HepG2 (cell line): ENCODE results near the gene EXOSC9. TPM values are rescaled to one million over a fixed set of nuclear protein-coding genes. Genes with fewer than 3 reads are reported as not detected.

Experiments
- ATAC-seq: fragments of 200-7000 bp; cut with Tn5 transposase; 3 replicates; pipeline ENCODE4 v1.9.1; 2020; ENCODE audit warnings: mild to moderate bottlenecking, moderate library complexity
- BruUV-seq: library from RNA; stranded (reverse); fragments of 400-500 nt; replicated peaks from 2 replicates; lab custom pipeline; 2021; lab: Mats Ljungman, UMichigan
- CTCF ChIA-PET: fragments of 300-600 bp; formaldehyde crosslinking; extraction: SDS; loops from one replicate; lab custom pipeline; 2021; ENCODE audit warnings: low total read pairs, inconsistent platforms, low intra/inter-chr PET ratio; lab: Yijun Ruan, JAX
- POLR2A ChIA-PET: fragments of 350-600 bp; sonication (Branson Sonifier 250); formaldehyde crosslinking; loops from one replicate; lab custom pipeline; 2020; ENCODE audit warnings: antibody characterized with exemption, inconsistent platforms; lab: Yijun Ruan, JAX
- DNase-seq: peaks from one replicate; pipeline ENCODE4 v3.0.0-alpha.2; 2015; ENCODE audit warnings: low spot score
- FAIRE-seq: peaks from 3 replicates; lab custom pipeline; 2011; peaks lifted over from hg19 to GRCh38; lab: Jason Lieb, UNC
- H2AFZ ChIP-seq: one replicate; pipeline ENCODE4 v1.6.1; 2011; ENCODE audit warnings: low read length, inconsistent platforms
- H3K27ac ChIP-seq: fragments of 300-600 bp; 3 replicates; pipeline ENCODE4 v1.8.0; 2011; ENCODE audit warnings: mixed run types, mild to moderate bottlenecking, mixed read lengths, low read length, inconsistent platforms; ENCODE audit not compliant: insufficient read depth; ENCODE audit errors: extremely low read length
- H3K27me3 ChIP-seq, 2 experiments: fragments of 200-600 bp in 1 of 2; 2 replicates in 1 of 2; 3 replicates in 1 of 2; pipeline versions ENCODE4 v1.6.0 to v1.8.0; 2011; ENCODE audit warnings: low read length in 2 of 2, mild to moderate bottlenecking in 2 of 2, moderate library complexity in 2 of 2, inconsistent platforms in 1 of 2; ENCODE audit not compliant: insufficient read depth in 2 of 2, control insufficient read depth in 1 of 2
- H3K36me3 ChIP-seq, 2 experiments: fragments of 200-600 bp in 1 of 2; replicated peaks in 1 of 2; 2 replicates in 1 of 2; 3 replicates in 1 of 2; pipeline versions ENCODE4 v1.5.1 to v1.8.0; 2011; ENCODE audit warnings: low read length in 2 of 2, inconsistent platforms in 1 of 2; ENCODE audit not compliant: insufficient read depth in 2 of 2, control insufficient read depth in 1 of 2
- H3K4me1 ChIP-seq: 2 replicates; pipeline ENCODE4 v1.5.1; 2012; ENCODE audit warnings: low read length, inconsistent platforms; ENCODE audit not compliant: insufficient read depth
- H3K4me2 ChIP-seq: 2 replicates; pipeline ENCODE4 v1.6.0; 2011; ENCODE audit warnings: low read depth, low read length, inconsistent platforms
- H3K4me3 ChIP-seq, 3 experiments: fragments of 200-600 bp in 1 of 3; sonication (generic), shearing (Covaris generic) in 1 of 3; replicated peaks in 1 of 3; 2 replicates each; pipeline ENCODE4 v1.5.1; 2011 to 2016; ENCODE audit warnings: low read length in 3 of 3, inconsistent platforms in 2 of 3, low read depth in 2 of 3, mild to moderate bottlenecking in 2 of 3, control low read depth in 1 of 3, mixed read lengths in 1 of 3; ENCODE audit not compliant: insufficient read depth in 1 of 3
- H3K79me2 ChIP-seq: one replicate; pipeline ENCODE4 v1.6.1; 2011; ENCODE audit warnings: low read length, inconsistent platforms; ENCODE audit not compliant: insufficient read depth
- H3K9ac ChIP-seq: 2 replicates; pipeline ENCODE4 v1.6.0; 2011; ENCODE audit warnings: mild to moderate bottlenecking, low read depth, low read length, inconsistent platforms; ENCODE audit not compliant: insufficient read depth
- H3K9me3 ChIP-seq: 2 replicates; pipeline ENCODE4 v1.5.1; 2012; ENCODE audit warnings: mild to moderate bottlenecking, low read length
- H4K20me1 ChIP-seq: 2 replicates; pipeline ENCODE4 v1.6.0; 2011; ENCODE audit warnings: inconsistent platforms, mild to moderate bottlenecking, low read length, moderate library complexity; ENCODE audit not compliant: insufficient read depth
- CBFB ChIP-seq: sonication (generic); formaldehyde crosslinking; IDR thresholded peaks from 2 replicates; pipeline ENCODE4 v1.4.0; 2020; ENCODE audit warnings: missing genetic modification reagents
- ETV6 ChIP-seq: sonication (generic); formaldehyde crosslinking; conservative IDR thresholded peaks from 2 replicates; pipeline ENCODE4 v1.4.0; 2020; ENCODE audit warnings: missing genetic modification reagents
- JUN ChIP-seq: sonication (generic); formaldehyde crosslinking; IDR thresholded peaks from 2 replicates; pipeline ENCODE4 v1.4.0; 2020; ENCODE audit warnings: mild to moderate bottlenecking, missing genetic modification reagents
- KDM5A ChIP-seq: fragments of 200-600 bp; sonication (generic); IDR thresholded peaks from 2 replicates; pipeline ENCODE4 v1.7.0; 2018; ENCODE audit warnings: antibody characterized with exemption, mild to moderate bottlenecking, low read length, borderline replicate concordance
- NCOA1 ChIP-seq: sonication (generic); formaldehyde crosslinking; IDR thresholded peaks from 2 replicates; pipeline ENCODE4 v1.9.0; 2021; ENCODE audit warnings: missing genetic modification reagents
- NFIB ChIP-seq: sonication (generic); formaldehyde crosslinking; IDR thresholded peaks from 2 replicates; pipeline ENCODE4 v1.9.0; 2021; ENCODE audit warnings: missing genetic modification reagents, mild to moderate bottlenecking, borderline replicate concordance
- NR2C2 ChIP-seq: sonication (generic); formaldehyde crosslinking; IDR thresholded peaks from 2 replicates; pipeline ENCODE4 v1.4.0; 2020; ENCODE audit warnings: missing genetic modification reagents, mild to moderate bottlenecking, moderate library complexity, borderline replicate concordance
- PRPF4 ChIP-seq: fragments of 200-400 bp; formaldehyde crosslinking; IDR thresholded peaks from 2 replicates; pipeline ENCODE4 v1.6.1; 2016; ENCODE audit warnings: low read length, low read depth; ENCODE audit not compliant: poor library complexity, severe bottlenecking
- SMAD3 ChIP-seq: sonication (generic); formaldehyde crosslinking; IDR thresholded peaks from 2 replicates; pipeline ENCODE4 v1.4.0; 2020; ENCODE audit warnings: missing genetic modification reagents
- SMYD3 ChIP-seq: sonication (generic); formaldehyde crosslinking; IDR thresholded peaks from 2 replicates; pipeline ENCODE4 v1.8.1; 2023; ENCODE audit warnings: mild to moderate bottlenecking, missing genetic modification reagents
- ZNF367 ChIP-seq: sonication (generic); formaldehyde crosslinking; IDR thresholded peaks from 2 replicates; pipeline ENCODE4 v1.4.0; 2020; ENCODE audit warnings: missing genetic modification reagents, borderline replicate concordance
- ZNF746 ChIP-seq: sonication (generic); formaldehyde crosslinking; IDR thresholded peaks from 2 replicates; pipeline ENCODE4 v1.8.0; 2022; ENCODE audit warnings: mild to moderate bottlenecking, missing genetic modification reagents
- ZSCAN22 ChIP-seq: sonication (generic); formaldehyde crosslinking; IDR thresholded peaks from 2 replicates; pipeline ENCODE4 v1.4.0; 2020; ENCODE audit warnings: mild to moderate bottlenecking, missing genetic modification reagents
- WGBS: methylation state at CpG from one replicate; pipeline ENCODE4 v1.1.6; 2017; ENCODE audit warnings: low lambda C conversion rate; 5-methylcytosine and 5-hydroxymethylcytosine counted together
- in situ Hi-C: cut with HindIII; loops from 2 replicates; pipeline ENCODE4 v1.10.0; 2017; ENCODE audit warnings: low pct_unique_long_range_greater_than_20kb; ENCODE audit not compliant: extremely low pct_ligation_motif_present
- intact Hi-C: fragments of 100-400 bp; cut with micrococcal nuclease; formaldehyde crosslinking; loops from one replicate; pipeline ENCODE4 v1.10.0; 2022; ENCODE audit not compliant: unreplicated experiment
- polyA plus RNA-seq, 8 experiments: library from polyadenylated mRNA; depleted of rRNA in 3 of 8; stranded (reverse) in 7 of 8; unstranded in 1 of 8; fragments of >200 nt; fragmentation: Illumina TruSeq in 4 of 8; extraction: Trizol in 4 of 8; gene quantifications; 2 replicates each; pipeline versions ENCODE4 v1.2.1 to v1.2.3, GENCODE V29; 2011 to 2016; ENCODE audit warnings: low read depth in 4 of 8, missing spikeins in 1 of 8, mixed read lengths in 1 of 8; ENCODE audit not compliant: insufficient read depth in 1 of 8
- total RNA-seq, 5 experiments: library from RNA; depleted of rRNA; stranded (reverse); fragments of >200 nt; fragmentation: Illumina TruSeq; extraction: Trizol; gene quantifications; 2 replicates each; pipeline ENCODE4 v1.2.3, GENCODE V29; 2016; ENCODE audit warnings: low read depth in 1 of 5
- TF ChIP-seq, protein P1 (sequence below): IDR thresholded peaks from 2 replicates; pipeline ENCODE4 v1.6.1; 2016; ENCODE audit warnings: low read depth
- TF ChIP-seq, protein P2 (sequence below): sonication (generic); formaldehyde crosslinking; IDR thresholded peaks from 2 replicates; pipeline ENCODE4 v1.5.0; 2020; ENCODE audit warnings: mild to moderate bottlenecking, low read depth, missing genetic modification reagents, borderline replicate concordance
- TF ChIP-seq, protein P3 (sequence below): sonication (generic); formaldehyde crosslinking; IDR thresholded peaks from 2 replicates; pipeline ENCODE4 v1.4.0; 2020; ENCODE audit warnings: missing genetic modification reagents
- TF ChIP-seq, protein P4 (sequence below): IDR thresholded peaks from 2 replicates; pipeline ENCODE4 v1.6.1; 2016; ENCODE audit warnings: mild to moderate bottlenecking, missing biosample characterization, missing genetic modification reagents
- TF ChIP-seq, protein P5 (sequence below): sonication (generic); formaldehyde crosslinking; conservative IDR thresholded peaks from 2 replicates; pipeline ENCODE4 v1.8.0; 2022; ENCODE audit warnings: low read depth, missing genetic modification reagents

EXOSC9 gene
- total and polyA plus RNA-seq, 2 of the 13 experiments (the other 11 are each of a cell fraction or from before 2014, with no cell fraction given), result 26.0 to 48.0 TPM

DNA sequence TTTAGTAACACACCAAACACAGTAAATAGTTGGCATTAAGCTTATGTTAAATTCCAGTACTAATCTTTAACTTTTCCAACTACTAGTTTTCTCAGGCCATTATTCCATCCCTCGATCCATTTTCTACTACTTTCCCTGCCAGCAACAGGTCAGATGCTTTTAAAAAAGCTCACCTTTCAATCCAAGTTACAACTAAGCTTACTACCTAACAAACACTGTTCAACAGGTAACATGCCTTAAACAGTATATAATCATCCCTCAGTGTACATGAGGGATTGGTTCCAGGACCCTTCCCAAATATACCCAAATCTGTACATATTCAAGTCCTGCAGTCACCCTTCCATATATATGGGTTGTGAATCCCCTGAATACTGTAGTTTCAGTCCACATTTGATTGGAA lies 17.1 kb downstream of the EXOSC9 start:
- POLR2A ChIA-PET, result no interaction called here
- peaks cover 2 to 56% of the 10 kb centered on the region in 2 experiments; a peak in 4 of 5 replicates for H3K36me3 ChIP-seq
- ATAC-seq, result no peak

More for the DNA sequence above, 17.1 kb downstream of the EXOSC9 start:
- intact Hi-C loops (no loop called here), in situ Hi-C loops (no loop called here)
- Histone ChIP-seq H3K4me2 (no peak overlapping the region), H3K4me3 (no peak overlapping the region), H3K9ac (no peak overlapping the region), H3K79me2 (peaks cover 30% of the 10 kb centered on the region), H3K4me1 (peaks cover 27% of the 10 kb centered on the region), H3K27ac (no peak overlapping the region), H3K9me3 (no peaks in the 10 kb centered on the region), H3K27me3 (no peaks in the 10 kb centered on the region; a peak in 1 of 5 replicates), H4K20me1 (no peaks in the 10 kb centered on the region), H2AFZ (no peak overlapping the region)
- FAIRE-seq (no peak), DNase-seq (no peak)
- CTCF ChIA-PET, result no interaction called here
- 97% methylated on average over 1 of the region's 1 CpG for WGBS
- no TSS peak for BruUV-seq
- no peak for TF ChIP-seq NCOA1
- TF ChIP-seq NFIB (CRISPR knock-in tag), result no peak
- TF ChIP-seq, protein P1, sequence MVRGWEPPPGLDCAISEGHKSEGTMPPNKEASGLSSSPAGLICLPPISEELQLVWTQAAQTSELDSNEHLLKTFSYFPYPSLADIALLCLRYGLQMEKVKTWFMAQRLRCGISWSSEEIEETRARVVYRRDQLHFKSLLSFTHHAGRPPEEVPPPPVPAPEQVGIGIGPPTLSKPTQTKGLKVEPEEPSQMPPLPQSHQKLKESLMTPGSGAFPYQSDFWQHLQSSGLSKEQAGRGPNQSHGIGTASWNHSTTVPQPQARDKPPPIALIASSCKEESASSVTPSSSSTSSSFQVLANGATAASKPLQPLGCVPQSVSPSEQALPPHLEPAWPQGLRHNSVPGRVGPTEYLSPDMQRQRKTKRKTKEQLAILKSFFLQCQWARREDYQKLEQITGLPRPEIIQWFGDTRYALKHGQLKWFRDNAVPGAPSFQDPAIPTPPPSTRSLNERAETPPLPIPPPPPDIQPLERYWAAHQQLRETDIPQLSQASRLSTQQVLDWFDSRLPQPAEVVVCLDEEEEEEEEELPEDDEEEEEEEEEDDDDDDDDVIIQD, result no peak
- no peak for TF ChIP-seq ETV6 (CRISPR knock-in tag)
- no peak for TF ChIP-seq ZNF746 (CRISPR knock-in tag)
- no peak for TF ChIP-seq JUN
- no peak for TF ChIP-seq KDM5A
- no peak for TF ChIP-seq CBFB (CRISPR knock-in tag)
- TF ChIP-seq SMYD3 (CRISPR knock-in tag), result no peak
- TF ChIP-seq, protein P2, sequence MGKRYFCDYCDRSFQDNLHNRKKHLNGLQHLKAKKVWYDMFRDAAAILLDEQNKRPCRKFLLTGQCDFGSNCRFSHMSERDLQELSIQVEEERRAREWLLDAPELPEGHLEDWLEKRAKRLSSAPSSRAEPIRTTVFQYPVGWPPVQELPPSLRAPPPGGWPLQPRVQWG (CRISPR knock-in tag), result no peak
- no peak for TF ChIP-seq ZSCAN22 (CRISPR knock-in tag)
- TF ChIP-seq PRPF4, result no peak
- no peak for TF ChIP-seq SMAD3 (CRISPR knock-in tag)
- TF ChIP-seq, protein P3, sequence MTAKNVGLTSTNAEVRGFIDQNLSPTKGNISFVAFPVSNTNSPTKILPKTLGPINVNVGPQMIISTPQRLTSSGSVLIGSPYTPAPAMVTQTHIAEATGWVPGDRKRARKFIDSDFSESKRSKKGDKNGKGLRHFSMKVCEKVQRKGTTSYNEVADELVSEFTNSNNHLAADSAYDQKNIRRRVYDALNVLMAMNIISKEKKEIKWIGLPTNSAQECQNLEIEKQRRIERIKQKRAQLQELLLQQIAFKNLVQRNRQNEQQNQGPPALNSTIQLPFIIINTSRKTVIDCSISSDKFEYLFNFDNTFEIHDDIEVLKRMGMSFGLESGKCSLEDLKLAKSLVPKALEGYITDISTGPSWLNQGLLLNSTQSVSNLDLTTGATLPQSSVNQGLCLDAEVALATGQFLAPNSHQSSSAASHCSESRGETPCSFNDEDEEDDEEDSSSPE (CRISPR knock-in tag), result no peak
- TF ChIP-seq, protein P4, sequence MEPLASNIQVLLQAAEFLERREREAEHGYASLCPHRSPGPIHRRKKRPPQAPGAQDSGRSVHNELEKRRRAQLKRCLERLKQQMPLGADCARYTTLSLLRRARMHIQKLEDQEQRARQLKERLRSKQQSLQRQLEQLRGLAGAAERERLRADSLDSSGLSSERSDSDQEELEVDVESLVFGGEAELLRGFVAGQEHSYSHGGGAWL, result no peak
- no peak for TF ChIP-seq NR2C2 (CRISPR knock-in tag)
- TF ChIP-seq, protein P5, sequence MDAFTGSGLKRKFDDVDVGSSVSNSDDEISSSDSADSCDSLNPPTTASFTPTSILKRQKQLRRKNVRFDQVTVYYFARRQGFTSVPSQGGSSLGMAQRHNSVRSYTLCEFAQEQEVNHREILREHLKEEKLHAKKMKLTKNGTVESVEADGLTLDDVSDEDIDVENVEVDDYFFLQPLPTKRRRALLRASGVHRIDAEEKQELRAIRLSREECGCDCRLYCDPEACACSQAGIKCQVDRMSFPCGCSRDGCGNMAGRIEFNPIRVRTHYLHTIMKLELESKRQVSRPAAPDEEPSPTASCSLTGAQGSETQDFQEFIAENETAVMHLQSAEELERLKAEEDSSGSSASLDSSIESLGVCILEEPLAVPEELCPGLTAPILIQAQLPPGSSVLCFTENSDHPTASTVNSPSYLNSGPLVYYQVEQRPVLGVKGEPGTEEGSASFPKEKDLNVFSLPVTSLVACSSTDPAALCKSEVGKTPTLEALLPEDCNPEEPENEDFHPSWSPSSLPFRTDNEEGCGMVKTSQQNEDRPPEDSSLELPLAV (CRISPR knock-in tag), result no peak
- TF ChIP-seq ZNF367 (CRISPR knock-in tag), result no peak
